ENCODE results near the gene SH3BGRL3.
"Not testable (repeated sequence)": the region's sequence is repeated elsewhere in the genome, so short reads cannot be mapped to it uniquely, and the experiment has no call there.

SH3BGRL3 gene

GRCh38 chr1:26293911-26294463, 14.1 kb downstream of the SH3BGRL3 start:
- Mint-ChIP-seq H3K27me3 (no peaks in the 10 kb centered on the region), H3K9me3 (no peaks in the 10 kb centered on the region), H3K4me3 (no peak overlapping the region), H3K4me1 (peaks cover 41% of the 10 kb centered on the region), H3K27ac (no peak overlapping the region)
- no peak for DNase-seq
- no peak for ATAC-seq

- peak overlapping the region in 1 of 2 donors; percentile 9 for H3K27ac Mint-ChIP-seq
- ATAC-seq (no peak), DNase-seq (no peak)
- no peaks in the 10 kb centered on the region for H3K27me3 Mint-ChIP-seq
- H3K9me3 Mint-ChIP-seq = no peaks in the 10 kb centered on the region
- H3K4me1 Mint-ChIP-seq = peaks cover 32% of the 10 kb centered on the region
- no peak overlapping the region for H3K4me3 Mint-ChIP-seq
These were observed 15.6 kb downstream of the SH3BGRL3 start for GRCh38 chr1:26295194-26296138.

DNA sequence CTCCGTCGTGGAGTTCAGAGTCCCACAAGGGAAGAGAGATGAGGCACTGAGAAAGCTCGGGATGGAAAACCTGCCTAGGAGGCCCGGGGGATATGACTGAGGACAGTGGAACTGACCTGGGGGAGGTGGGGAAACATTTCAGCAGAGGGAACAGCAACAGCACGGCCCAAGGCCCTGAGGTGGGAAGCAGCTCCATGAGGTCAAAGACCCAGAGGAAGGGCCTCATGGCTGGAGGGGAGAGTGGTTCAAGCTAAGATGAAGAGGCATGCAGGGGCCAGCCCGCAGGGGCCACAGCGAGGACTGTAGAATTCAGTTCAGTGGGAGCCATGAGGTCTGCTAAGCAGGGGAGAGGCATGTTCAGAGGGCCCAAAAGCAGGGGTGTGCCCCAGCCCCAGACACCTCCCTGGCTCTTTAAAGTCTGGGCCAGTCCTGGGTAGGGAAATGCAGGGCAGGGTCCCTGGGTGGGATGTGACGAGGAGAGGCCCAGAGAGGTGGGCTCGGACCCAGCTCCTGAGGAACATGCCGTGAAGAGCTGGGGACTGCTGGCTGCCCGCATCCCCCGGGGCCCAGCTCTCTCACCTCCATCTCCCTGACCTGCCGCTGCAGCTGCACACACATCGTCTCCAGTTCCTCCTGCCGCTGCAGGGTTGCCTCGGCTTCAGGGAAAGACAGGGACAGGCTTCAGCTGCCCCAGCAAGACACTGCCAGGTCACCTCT, 16.6 kb downstream of the SH3BGRL3 start:
- no peak overlapping the region for H3K4me3 Mint-ChIP-seq
- peaks cover 29% of the 10 kb centered on the region for H3K4me1 Mint-ChIP-seq
- DNase-seq = no peak
- no peak for ATAC-seq
- no peaks in the 10 kb centered on the region for H3K9me3 Mint-ChIP-seq
- peak overlapping the region in 1 of 2 donors; percentile 49 for H3K27ac Mint-ChIP-seq
- no peaks in the 10 kb centered on the region for H3K27me3 Mint-ChIP-seq

DNA sequence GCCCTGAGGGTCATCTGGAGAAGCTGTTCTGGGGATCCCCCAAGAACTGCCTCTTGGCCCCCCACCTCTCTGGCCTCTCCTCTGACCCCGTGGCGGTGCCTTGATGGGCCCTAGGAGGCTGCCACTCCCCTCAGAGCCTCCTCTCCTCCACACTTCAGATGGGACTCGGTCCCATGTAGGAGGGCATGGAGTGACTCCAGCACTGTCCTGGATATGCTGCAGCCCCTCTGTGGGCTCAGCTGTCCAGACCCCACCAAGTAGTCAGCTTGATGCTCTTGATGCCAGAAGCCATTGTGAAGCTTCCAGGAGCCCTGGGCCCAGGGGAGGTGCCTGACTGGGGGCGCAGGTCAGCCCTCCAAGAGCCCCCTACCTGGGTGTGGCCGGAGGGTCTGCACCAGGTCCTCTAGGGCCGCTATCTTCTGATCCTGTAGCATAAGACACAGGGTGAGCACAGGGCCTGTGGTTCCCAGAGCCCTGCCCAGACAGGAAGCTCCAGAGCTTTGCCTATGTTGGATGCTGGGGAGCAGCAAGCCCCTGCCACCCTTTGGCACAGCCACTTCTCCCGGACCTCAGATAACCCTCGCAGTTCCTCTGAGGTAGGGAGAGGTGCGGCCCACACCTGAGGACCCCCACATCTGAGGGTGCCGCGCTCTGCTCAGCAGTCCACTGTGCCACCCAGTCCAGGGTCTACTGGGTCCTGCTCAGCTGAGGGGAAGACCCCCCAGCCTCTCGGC, 17.3 kb downstream of the SH3BGRL3 start:
- no peaks in the 10 kb centered on the region for H3K27me3 Mint-ChIP-seq
- peaks cover 22% of the 10 kb centered on the region for H3K4me1 Mint-ChIP-seq
- no peak overlapping the region for H3K4me3 Mint-ChIP-seq
- H3K27ac Mint-ChIP-seq = no peak overlapping the region
- no peaks in the 10 kb centered on the region for H3K9me3 Mint-ChIP-seq
- DNase-seq (no peak), ATAC-seq (no peak)

GRCh38 chr1:26297791-26298124, 17.9 kb downstream of the SH3BGRL3 start:
- no peak for ATAC-seq
- Mint-ChIP-seq H3K9me3 (no peaks in the 10 kb centered on the region), H3K4me3 (no peak overlapping the region), H3K4me1 (peaks cover 19% of the 10 kb centered on the region), H3K27me3 (no peaks in the 10 kb centered on the region), H3K27ac (no peak overlapping the region)
- no peak for DNase-seq

DNA sequence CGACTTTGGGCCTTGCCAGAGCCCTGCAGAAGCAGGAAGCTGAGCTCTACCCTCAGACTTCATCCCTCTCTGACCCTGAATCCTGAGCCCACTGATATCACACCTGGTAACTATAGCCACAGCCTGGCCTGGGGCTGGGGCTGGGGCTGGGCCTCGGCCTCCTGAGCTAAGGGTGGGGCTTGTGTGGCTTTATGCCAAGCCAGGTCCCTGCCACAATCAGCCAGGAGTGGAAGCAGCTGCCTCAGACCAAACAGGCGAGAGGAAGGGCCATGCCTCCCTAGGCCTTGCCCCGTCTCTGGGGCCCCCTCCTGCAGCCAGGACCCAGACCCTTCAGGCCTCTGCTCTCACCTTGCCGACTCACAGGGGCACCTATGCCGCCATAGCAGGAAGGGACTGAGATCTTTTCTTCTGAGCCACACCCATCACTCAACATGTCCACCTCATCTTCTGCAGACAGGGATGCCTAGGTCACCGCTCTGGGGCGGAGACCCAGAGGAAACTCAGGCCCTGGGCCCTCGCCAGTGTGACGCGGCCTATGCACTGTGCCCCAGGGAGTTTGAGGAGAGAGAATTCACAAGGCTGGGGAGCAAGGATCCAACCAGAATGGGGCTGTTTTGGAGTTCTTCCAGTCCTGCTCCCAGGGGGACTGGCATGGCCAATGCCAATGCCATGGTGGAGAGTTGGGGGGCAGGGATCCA, 20.8 kb downstream of the SH3BGRL3 start:
- DNase-seq (no peak), ATAC-seq (no peak)
- no peaks in the 10 kb centered on the region for H3K27me3 Mint-ChIP-seq
- peaks cover 36% of the 10 kb centered on the region for H3K4me1 Mint-ChIP-seq
- no peak overlapping the region for H3K4me3 Mint-ChIP-seq
- peak overlapping the region in 1 of 2 donors; percentile 58 for H3K27ac Mint-ChIP-seq
- H3K9me3 Mint-ChIP-seq = no peaks in the 10 kb centered on the region

DNA sequence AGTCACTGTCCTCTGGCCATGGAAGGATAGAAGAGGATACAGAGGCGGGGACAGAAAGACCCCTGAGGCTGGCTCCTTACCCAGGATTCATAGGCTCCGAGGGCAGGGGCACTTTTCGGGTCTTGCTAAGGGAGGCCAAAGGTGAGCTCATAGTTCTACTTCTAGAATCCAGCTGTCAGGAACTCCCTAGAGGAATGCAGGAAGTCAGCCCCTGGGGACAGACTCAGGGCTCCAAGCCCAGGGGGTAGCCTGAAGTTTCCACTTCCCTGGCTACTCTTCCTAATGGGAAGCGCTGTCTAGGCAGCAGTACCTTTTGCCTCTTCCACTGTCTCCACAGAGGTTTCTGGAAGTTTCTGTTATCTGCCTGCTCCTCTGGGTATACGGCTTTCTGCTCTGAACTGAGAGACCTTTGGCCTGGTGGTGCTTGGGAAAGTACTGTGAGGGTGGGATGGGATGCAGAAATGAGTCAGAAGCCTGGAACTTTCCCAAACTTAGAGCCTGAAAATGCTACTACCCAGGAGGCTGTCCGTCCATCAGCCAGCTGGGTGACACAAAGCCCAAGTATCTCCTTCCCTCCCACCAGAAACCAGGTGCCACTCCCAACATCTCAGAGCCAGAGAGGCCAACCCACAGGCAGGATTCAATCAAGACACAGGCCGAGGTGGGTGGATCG, 23.0 kb downstream of the SH3BGRL3 start:
- H3K4me3 Mint-ChIP-seq = no peak overlapping the region
- ATAC-seq (no peak), DNase-seq (no peak)
- peak overlapping the region in 1 of 2 donors; percentile 67 for H3K27ac Mint-ChIP-seq
- no peaks in the 10 kb centered on the region for H3K9me3 Mint-ChIP-seq
- no peaks in the 10 kb centered on the region for H3K27me3 Mint-ChIP-seq
- H3K4me1 Mint-ChIP-seq = peaks cover 46% of the 10 kb centered on the region

GRCh38 chr1:26305667-26306289, 25.9 kb downstream of the SH3BGRL3 start:
- H3K4me1 Mint-ChIP-seq = peaks cover 48% of the 10 kb centered on the region
- ATAC-seq = peak; percentile 0
- DNase-seq = no peak
- peak overlapping the region; percentile 98 to 99 for H3K4me3 Mint-ChIP-seq
- H3K9me3 Mint-ChIP-seq = no peaks in the 10 kb centered on the region
- no peaks in the 10 kb centered on the region for H3K27me3 Mint-ChIP-seq
- peak overlapping the region; percentile 75 to 96 for H3K27ac Mint-ChIP-seq

- DNase-seq (peak; percentile 86 to 94), ATAC-seq (peak; percentile 98)
- no peaks in the 10 kb centered on the region for H3K9me3 Mint-ChIP-seq
- no peaks in the 10 kb centered on the region for H3K27me3 Mint-ChIP-seq
- H3K27ac Mint-ChIP-seq = peak within 1 kb of the TSS; percentile 93 to 96
- H3K4me1 Mint-ChIP-seq = peaks cover 45% of the 10 kb centered on the region
- H3K4me3 Mint-ChIP-seq = peak within 1 kb of the TSS; percentile 98 to 99
These were observed 26.7 kb downstream of the SH3BGRL3 start, which contains the start of gene UBXN11 for GRCh38 chr1:26306290-26307229. UBXN11 (minus strand) TSS chr1:26306636; CDS start chr1:26302883, 3,753 bp downstream.

GRCh38 chr1:26307363-26307781, 27.5 kb downstream of the SH3BGRL3 start:
- Mint-ChIP-seq H3K4me3 (peak overlapping the region; percentile 83 to 98), H3K4me1 (peaks cover 45% of the 10 kb centered on the region), H3K27me3 (no peaks in the 10 kb centered on the region), H3K27ac (peak overlapping the region; percentile 93 to 95), H3K9me3 (no peaks in the 10 kb centered on the region)
- ATAC-seq (peak; percentile 20), DNase-seq (peak in 1 of 2 donors; percentile 34)

- Mint-ChIP-seq H3K4me3 (peak overlapping the region; percentile 83 to 98), H3K4me1 (peaks cover 45% of the 10 kb centered on the region), H3K27ac (peak overlapping the region; percentile 93 to 95)
- H3K9me3 Mint-ChIP-seq, H3K27me3 Mint-ChIP-seq: not testable (repeated sequence)
- ATAC-seq (peak; percentile 57), DNase-seq (peak in 1 of 2 donors; percentile 59)
These were observed 28.3 kb downstream of the SH3BGRL3 start for GRCh38 chr1:26307966-26308899.

DNA sequence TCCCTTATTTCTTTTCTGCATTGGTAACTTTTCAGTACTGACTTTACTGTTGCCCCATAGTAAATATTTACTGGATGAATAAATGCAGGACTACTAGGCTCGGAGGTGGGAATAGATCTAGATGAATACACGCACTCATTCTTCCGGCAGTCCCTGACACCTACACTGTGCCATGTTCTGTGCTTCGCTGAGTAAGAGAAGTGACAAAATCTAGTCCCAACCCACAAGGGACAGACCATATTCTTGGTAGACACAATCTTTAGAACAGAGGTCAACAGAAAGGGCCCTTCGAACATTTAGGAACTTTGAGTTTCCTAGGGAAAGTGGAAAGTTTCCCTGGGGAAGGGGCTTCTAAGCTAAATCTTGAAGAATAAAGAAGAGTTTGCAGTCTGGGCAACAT, 34.6 kb downstream of the SH3BGRL3 start:
- no peak overlapping the region for H3K4me3 Mint-ChIP-seq
- ATAC-seq = no peak
- no peak for DNase-seq
- H3K27ac Mint-ChIP-seq = no peak overlapping the region
- no peaks in the 10 kb centered on the region for H3K9me3 Mint-ChIP-seq
- no peaks in the 10 kb centered on the region for H3K27me3 Mint-ChIP-seq
- peaks cover 43% of the 10 kb centered on the region for H3K4me1 Mint-ChIP-seq
